Endothelial cell of hepatic sinusoid (primary cell): Measurements from ENCODE around the gene BLID.

Experiments used
- in situ Hi-C: cut with HindIII; loops from 2 replicates; pipeline ENCODE4 v1.10.0; 2017; ENCODE audit warnings: low sequenced_read_pairs

The BLID gene

GRCh38 chr11:122107045-122107444, 9.0 kb downstream of the BLID start:
- in situ Hi-C loops, result no loop called here

- in situ Hi-C loops, result no loop called here
Observed at GRCh38 chr11:122105044-122105758, 10.8 kb downstream of the BLID start.

GRCh38 chr11:122104341-122104740, 11.7 kb downstream of the BLID start:
- in situ Hi-C loops, result no loop called here

- in situ Hi-C loops, result no loop called here
Observed at GRCh38 chr11:122103726-122104125, 12.3 kb downstream of the BLID start.

- in situ Hi-C loops, result no loop called here
Observed at GRCh38 chr11:122103321-122103720, 12.7 kb downstream of the BLID start.

GRCh38 chr11:122102426-122102825, 13.6 kb downstream of the BLID start:
- in situ Hi-C loops, result no loop called here

- in situ Hi-C loops, result no loop called here
Observed at GRCh38 chr11:122101625-122102291, 14.3 kb downstream of the BLID start.

- in situ Hi-C loops, result no loop called here
Observed at GRCh38 chr11:122100756-122101080, 15.3 kb downstream of the BLID start.

- in situ Hi-C loops, result no loop called here
Observed at GRCh38 chr11:122100037-122100755, 15.8 kb downstream of the BLID start.

- in situ Hi-C loops, result no loop called here
Observed at GRCh38 chr11:122099374-122100036, 16.5 kb downstream of the BLID start.

GRCh38 chr11:122098261-122098980, 17.6 kb downstream of the BLID start:
- in situ Hi-C loops, result no loop called here

GRCh38 chr11:122097419-122098001, 18.5 kb downstream of the BLID start:
- in situ Hi-C loops, result no loop called here

- in situ Hi-C loops, result no loop called here
Observed at GRCh38 chr11:122096272-122097112, 19.5 kb downstream of the BLID start.

GRCh38 chr11:122095681-122096262, 20.2 kb downstream of the BLID start:
- in situ Hi-C loops, result no loop called here

- in situ Hi-C loops, result loop anchor here (5.0 kb wide), 1 partner anchor 97 kb away; no protein-coding TSS in a partner anchor
Observed at GRCh38 chr11:122094836-122095235, 21.2 kb downstream of the BLID start.

GRCh38 chr11:122093731-122094275, 22.2 kb downstream of the BLID start:
- in situ Hi-C loops, result loop anchor here (5.0 kb wide), 1 partner anchor 98 kb away; no protein-coding TSS in a partner anchor

- in situ Hi-C loops, result loop anchor here (5.0 kb wide), 1 partner anchor 100 kb away; no protein-coding TSS in a partner anchor
Observed at GRCh38 chr11:122091835-122092234, 24.2 kb downstream of the BLID start.

GRCh38 chr11:122089111-122089510, 26.9 kb downstream of the BLID start:
- in situ Hi-C loops, result no loop called here

- in situ Hi-C loops, result no loop called here
Observed at GRCh38 chr11:122085712-122086111, 30.3 kb downstream of the BLID start.
